Left renal cortex interstitium (tissue), 4 donors: ENCODE data around the gene NDRG4. TPM values are rescaled to one million over a fixed set of nuclear protein-coding genes. Genes with fewer than 3 reads are reported as not detected.

ENCODE experiments used
- DNase-seq, 4 donors: peaks; one replicate each; pipeline ENCODE4 v3.0.0-alpha.2; 2013; ENCODE audit warnings: low read depth in 4 of 4, low spot score in 2 of 4, missing footprints in 1 of 4
- polyA plus RNA-seq, 4 donors: library from polyadenylated mRNA; unstranded; fragments of 120-200 nt; gene quantifications; one replicate each; pipeline ENCODE4 v1.2.1, GENCODE V29; 2013; ENCODE audit not compliant: insufficient read length in 4 of 4

The NDRG4 gene
- polyA plus RNA-seq, 4 donors, result 9.0 to 12.9 (median 11.4) TPM

- no peak for DNase-seq
Observed at GRCh38 chr16:58508671-58509251, 8.8 kb downstream of the NDRG4 start.

- DNase-seq, result no peak
Observed at GRCh38 chr16:58509256-58510096, 9.5 kb downstream of the NDRG4 start.

GRCh38 chr16:58510097-58510775 lies 10.3 kb downstream of the NDRG4 start:
- no peak for DNase-seq

GRCh38 chr16:58510776-58511628 lies 11.1 kb downstream of the NDRG4 start:
- no peak for DNase-seq

- no peak for DNase-seq
Observed at GRCh38 chr16:58511933-58512815, 12.2 kb downstream of the NDRG4 start.

- DNase-seq, result no peak
Observed at GRCh38 chr16:58513874-58514273, 13.9 kb downstream of the NDRG4 start.

GRCh38 chr16:58515125-58515870 lies 15.4 kb downstream of the NDRG4 start, which contains the start of gene SETD6:
Gene SETD6 (plus strand): TSS chr16:58515517. CDS start chr16:58515538, 21 bp downstream.
- DNase-seq, result peak; percentile 69 to 82 (median 76)

- no peak for DNase-seq
Observed at GRCh38 chr16:58515871-58516767, 16.2 kb downstream of the NDRG4 start.

GRCh38 chr16:58516768-58517107 lies 16.8 kb downstream of the NDRG4 start:
- DNase-seq, result no peak

- DNase-seq, result no peak
Observed at GRCh38 chr16:58518083-58518979, 18.4 kb downstream of the NDRG4 start.

GRCh38 chr16:58518980-58519368 lies 19.0 kb downstream of the NDRG4 start:
- no peak for DNase-seq

- no peak for DNase-seq
Observed at GRCh38 chr16:58519707-58520106, 19.8 kb downstream of the NDRG4 start.

- DNase-seq, result no peak
Observed at GRCh38 chr16:58530179-58530578, 30.2 kb downstream of the NDRG4 start.

GRCh38 chr16:58532414-58532813 lies 32.5 kb downstream of the NDRG4 start:
- no peak for DNase-seq

- no peak for DNase-seq
Observed at GRCh38 chr16:58533751-58534470, 34.0 kb downstream of the NDRG4 start.

- no peak for DNase-seq
Observed at GRCh38 chr16:58535100-58535499, 35.2 kb downstream of the NDRG4 start.
